Fibroblast of pulmonary artery (primary cell): ENCODE data around the gene CCDC33.

Source experiments
- DNase-seq: peaks from one replicate; pipeline ENCODE4 v3.0.0-alpha.2; 2010; ENCODE audit warnings: low read depth
- H3K4me3 ChIP-seq: replicated peaks from 2 replicates; pipeline ENCODE4 v1.5.1; 2011; ENCODE audit warnings: low read depth, mild to moderate bottlenecking, control low read depth, low read length, moderate library complexity
- CTCF ChIP-seq: IDR thresholded peaks from 2 replicates; pipeline ENCODE4 v1.5.1; 2011; ENCODE audit warnings: mild to moderate bottlenecking, control low read depth, low read length, inconsistent platforms; ENCODE audit errors: missing control alignments

CCDC33 gene

GRCh38 chr15:74227968-74228722, 8.0 kb upstream of the CCDC33 start:
- TF ChIP-seq CTCF = no peak
- H3K4me3 ChIP-seq = no peak overlapping the region
- DNase-seq = peak; percentile 53

GRCh38 chr15:74228723-74229081, 7.4 kb upstream of the CCDC33 start:
- no peak for TF ChIP-seq CTCF
- DNase-seq = peak; percentile 28
- H3K4me3 ChIP-seq = no peak overlapping the region

GRCh38 chr15:74229686-74230085, 6.4 kb upstream of the CCDC33 start:
- no peak for TF ChIP-seq CTCF
- no peak for DNase-seq
- H3K4me3 ChIP-seq = no peak overlapping the region

- no peak for TF ChIP-seq CTCF
Observed at GRCh38 chr15:74231475-74231874, 4.7 kb upstream of the CCDC33 start.

GRCh38 chr15:74233373-74233772, 2.8 kb upstream of the CCDC33 start:
- no peak for TF ChIP-seq CTCF
- no peak overlapping the region for H3K4me3 ChIP-seq
- no peak for DNase-seq

More at GRCh38 chr15:74231475-74231874, 4.7 kb upstream of the CCDC33 start:
- DNase-seq = no peak
- no peak overlapping the region for H3K4me3 ChIP-seq

- no peak overlapping the region for H3K4me3 ChIP-seq
- no peak for DNase-seq
- no peak for TF ChIP-seq CTCF
Observed at GRCh38 chr15:74233851-74234597, 2.1 kb upstream of the CCDC33 start.

GRCh38 chr15:74234598-74234875, 1.6 kb upstream of the CCDC33 start:
- no peak for TF ChIP-seq CTCF
- no peak for DNase-seq
- H3K4me3 ChIP-seq = no peak overlapping the region
